HG02981 (cell line): ENCODE measurements around the gene USH2A.

Source experiments
- ATAC-seq: cut with Tn5 transposase; IDR thresholded peaks from one replicate; pipeline ENCODE4 v1.9.1; 2021; ENCODE audit warnings: mild to moderate bottlenecking, moderate library complexity; ENCODE audit not compliant: unreplicated experiment

The USH2A gene

GRCh38 chr1:215986401-215986800, 436.8 kb downstream of the USH2A start:
- no peak for ATAC-seq

- ATAC-seq = no peak
Observed at GRCh38 chr1:215983680-215984079, 439.6 kb downstream of the USH2A start.

- ATAC-seq = no peak
Observed at GRCh38 chr1:215971793-215972441, 451.3 kb downstream of the USH2A start.

GRCh38 chr1:215970406-215970805, 452.8 kb downstream of the USH2A start:
- no peak for ATAC-seq

- ATAC-seq = no peak
Observed at GRCh38 chr1:215963621-215964020, 459.6 kb downstream of the USH2A start.

GRCh38 chr1:215963040-215963439, 460.2 kb downstream of the USH2A start:
- no peak for ATAC-seq

- ATAC-seq = no peak
Observed at GRCh38 chr1:215958841-215959240, 464.4 kb downstream of the USH2A start.

- ATAC-seq = no peak
Observed at GRCh38 chr1:215957663-215958062, 465.6 kb downstream of the USH2A start.

GRCh38 chr1:215932558-215932957, 490.7 kb downstream of the USH2A start:
- ATAC-seq = no peak

- no peak for ATAC-seq
Observed at GRCh38 chr1:215926670-215927069, 496.6 kb downstream of the USH2A start.

- no peak for ATAC-seq
Observed at GRCh38 chr1:215923129-215923824, 500.0 kb downstream of the USH2A start.

- no peak for ATAC-seq
Observed at GRCh38 chr1:215911406-215911968, 511.8 kb downstream of the USH2A start.

GRCh38 chr1:215905493-215906115, 517.6 kb downstream of the USH2A start:
- ATAC-seq = no peak

GRCh38 chr1:215900684-215901083, 522.6 kb downstream of the USH2A start:
- no peak for ATAC-seq

GRCh38 chr1:215899901-215900300, 523.3 kb downstream of the USH2A start:
- no peak for ATAC-seq

GRCh38 chr1:215895893-215896292, 527.4 kb downstream of the USH2A start:
- no peak for ATAC-seq

GRCh38 chr1:215895276-215895675, 528.0 kb downstream of the USH2A start:
- no peak for ATAC-seq

GRCh38 chr1:215894617-215895016, 528.6 kb downstream of the USH2A start:
- ATAC-seq = no peak

- peak; percentile 45 for ATAC-seq
Observed at GRCh38 chr1:215891266-215892057, 531.8 kb downstream of the USH2A start.

- ATAC-seq = peak; percentile 68
Observed at GRCh38 chr1:215890438-215890837, 532.8 kb downstream of the USH2A start.

- no peak for ATAC-seq
Observed at GRCh38 chr1:215889871-215890270, 533.4 kb downstream of the USH2A start.
